ENCODE data around the gene USP7.
"Not testable (repeated sequence)": the region's sequence is repeated elsewhere in the genome, so short reads cannot be mapped to it uniquely, and the experiment has no call there.

Gene USP7

GRCh38 chr16:8898660-8899318, 64.9 kb downstream of the USP7 start:
- no peak for DNase-seq

DNA sequence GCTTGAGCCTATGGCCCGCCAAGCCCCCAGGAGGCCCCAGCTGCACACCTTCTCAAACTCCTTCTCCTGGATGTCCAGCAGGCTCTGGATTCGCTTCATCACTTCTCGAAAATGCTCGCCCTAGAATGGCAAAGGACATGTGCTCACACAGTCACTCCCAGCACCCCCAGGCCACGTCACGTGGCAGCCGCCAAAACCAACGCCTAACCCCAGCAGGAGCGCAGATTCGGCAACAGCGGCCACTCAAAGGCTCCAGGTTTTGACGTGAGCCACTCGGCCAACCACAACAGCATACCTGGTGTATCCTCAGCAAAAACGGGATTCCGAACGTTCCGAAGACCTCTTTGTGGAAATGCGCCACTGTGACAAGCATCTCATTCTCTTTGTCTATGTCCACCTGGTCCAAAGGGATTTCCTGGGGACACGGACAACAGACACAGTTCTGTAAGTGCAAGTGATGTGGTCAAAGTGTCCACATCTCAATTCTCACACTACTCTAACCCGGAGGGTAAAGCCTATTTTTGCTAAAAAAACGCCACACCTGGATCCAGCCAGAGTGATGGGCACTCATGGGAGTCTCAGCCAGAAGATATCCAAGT, 68.9 kb downstream of the USP7 start:
- DNase-seq = no peak

DNA sequence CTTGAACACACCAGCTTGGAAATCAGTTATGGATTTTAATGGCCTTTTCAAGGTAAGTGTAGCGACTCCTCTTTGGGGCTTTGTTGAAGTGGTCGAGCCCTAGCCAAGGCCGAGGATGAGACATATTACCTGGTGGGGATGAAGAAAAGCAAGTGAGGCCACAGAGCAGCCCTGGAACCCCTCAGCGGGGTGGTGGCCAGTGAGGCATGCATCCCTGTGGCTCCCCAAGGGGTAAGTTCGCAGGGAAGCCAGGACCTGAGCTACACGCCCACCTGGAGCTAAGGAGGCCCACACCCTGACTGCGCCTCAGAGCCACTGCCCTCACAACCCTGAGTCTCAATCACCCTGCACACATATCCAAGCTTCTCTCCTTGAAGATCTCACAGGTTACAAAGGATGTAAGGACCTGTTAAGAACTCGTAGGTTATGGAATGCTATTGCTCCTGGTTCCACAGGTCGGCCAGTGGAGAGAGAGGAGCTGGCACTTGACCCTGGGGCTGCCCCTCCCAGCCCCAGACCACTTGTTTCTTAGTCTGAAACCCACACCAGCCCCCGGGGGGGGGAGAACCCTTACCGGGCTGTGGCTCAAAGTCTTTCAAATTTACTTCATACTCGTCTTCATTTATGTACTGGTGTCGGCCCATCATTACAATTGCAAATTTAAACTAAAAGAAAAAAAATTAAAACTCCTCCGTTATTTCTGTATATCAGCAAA, 69.6 kb downstream of the USP7 start:
- DNase-seq = no peak

- no peak for DNase-seq
These were observed 70.3 kb downstream of the USP7 start for GRCh38 chr16:8893426-8893825.

DNA sequence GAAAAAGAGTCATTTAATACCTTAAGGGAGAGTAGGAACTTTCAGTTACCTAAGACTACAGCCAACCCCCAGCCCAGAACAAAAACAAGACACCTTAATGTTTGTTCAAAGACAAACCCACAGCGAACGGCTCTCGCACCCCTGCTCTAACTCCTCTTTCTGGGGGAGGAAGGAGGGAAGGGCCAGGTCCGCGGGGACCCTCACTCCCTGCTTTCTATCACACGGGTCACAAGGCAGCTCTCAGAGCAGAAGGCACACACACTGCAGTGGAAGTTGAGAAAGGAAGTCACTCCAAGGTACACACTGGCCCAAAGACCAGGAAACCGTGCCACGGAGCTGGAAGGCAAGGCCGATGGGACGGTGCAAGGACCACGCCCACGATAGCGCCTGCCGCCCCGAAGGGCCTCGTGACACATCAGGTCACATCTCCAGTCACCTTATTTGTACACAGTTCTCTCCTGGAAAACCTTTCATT, 71.6 kb downstream of the USP7 start:
- no peak for DNase-seq

DNA sequence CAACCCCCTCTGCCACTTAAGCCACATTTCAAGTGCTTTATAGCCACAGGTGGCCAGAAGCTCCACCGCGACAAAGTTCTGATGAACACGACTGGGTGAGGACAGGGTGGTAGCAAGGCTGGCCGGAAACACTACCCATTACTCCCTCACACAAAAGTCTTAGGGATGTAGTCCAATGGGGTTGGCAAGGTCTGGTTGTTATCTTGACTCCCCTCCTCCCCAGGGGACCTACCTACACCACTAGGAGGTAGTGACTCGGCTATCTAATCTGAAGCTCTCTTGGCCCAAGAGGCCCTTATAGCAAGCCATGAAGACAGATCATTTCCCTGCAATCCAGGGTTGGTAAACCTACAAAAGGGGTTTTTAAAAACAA, 73.2 kb downstream of the USP7 start:
- DNase-seq = no peak

DNA sequence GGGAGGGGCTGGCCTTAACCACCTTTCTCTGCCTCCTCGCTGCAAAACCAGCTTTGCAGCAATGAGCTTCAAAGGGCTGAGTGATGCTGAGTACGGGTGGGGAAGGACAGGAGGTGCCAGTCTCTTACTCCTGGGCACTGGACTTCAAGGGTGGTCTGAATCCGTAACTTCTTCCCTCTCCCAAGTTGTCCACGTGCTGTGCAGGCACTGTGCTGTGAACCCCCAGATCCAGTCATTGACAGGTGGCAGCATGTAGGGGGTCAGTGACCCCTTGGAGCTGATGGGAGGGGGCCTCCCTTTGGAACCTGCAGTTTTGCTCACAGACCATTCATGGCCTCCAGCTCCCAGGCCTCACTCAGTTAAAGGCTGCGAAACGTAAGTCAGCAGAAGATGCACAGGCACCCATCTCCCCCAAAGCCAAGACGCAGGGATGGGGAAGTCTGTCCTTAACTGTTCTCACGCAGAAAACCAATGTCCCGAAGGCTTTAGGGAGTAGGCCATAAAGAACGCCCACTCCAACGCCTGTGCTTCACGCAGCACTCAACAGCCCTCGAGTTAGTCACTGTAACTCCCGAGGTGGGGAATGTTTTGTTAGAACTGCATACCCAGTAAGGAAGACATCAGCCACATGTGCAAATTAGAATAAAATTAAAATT, 73.7 kb downstream of the USP7 start:
- no peak for DNase-seq

GRCh38 chr16:8888951-8889892, 74.5 kb downstream of the USP7 start:
- no peak for DNase-seq

DNA sequence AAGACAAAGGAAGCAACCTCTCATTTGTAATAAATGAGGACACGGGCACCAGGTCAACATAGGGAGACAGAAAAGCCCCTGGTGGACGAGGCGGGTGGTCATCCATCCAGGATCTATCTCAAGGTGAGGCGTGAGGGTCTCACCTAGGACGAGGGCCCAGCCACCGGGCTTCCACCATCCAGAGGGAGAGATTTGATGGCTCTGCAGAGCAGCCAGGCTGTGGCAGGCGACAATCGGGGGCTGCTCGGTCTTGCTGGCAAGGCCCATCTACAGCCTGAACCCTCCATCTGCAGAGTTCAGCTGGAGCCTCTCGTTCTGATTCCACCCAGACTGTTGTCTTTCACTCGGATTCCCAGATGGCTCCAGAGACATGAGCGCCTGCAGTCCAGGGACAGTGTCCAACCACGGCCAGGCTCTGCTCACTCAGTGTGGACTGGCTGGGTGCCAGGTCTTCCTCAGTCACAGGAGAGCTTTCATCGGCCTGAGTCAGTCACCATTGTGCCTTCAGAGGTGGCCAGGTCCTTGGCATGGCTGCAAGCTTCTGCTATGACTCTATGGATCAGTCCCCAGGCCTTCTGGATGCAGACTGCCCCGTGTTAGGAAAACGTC, 75.7 kb downstream of the USP7 start:
- DNase-seq = no peak

GRCh38 chr16:8887431-8887765, 76.3 kb downstream of the USP7 start:
- no peak for DNase-seq

DNA sequence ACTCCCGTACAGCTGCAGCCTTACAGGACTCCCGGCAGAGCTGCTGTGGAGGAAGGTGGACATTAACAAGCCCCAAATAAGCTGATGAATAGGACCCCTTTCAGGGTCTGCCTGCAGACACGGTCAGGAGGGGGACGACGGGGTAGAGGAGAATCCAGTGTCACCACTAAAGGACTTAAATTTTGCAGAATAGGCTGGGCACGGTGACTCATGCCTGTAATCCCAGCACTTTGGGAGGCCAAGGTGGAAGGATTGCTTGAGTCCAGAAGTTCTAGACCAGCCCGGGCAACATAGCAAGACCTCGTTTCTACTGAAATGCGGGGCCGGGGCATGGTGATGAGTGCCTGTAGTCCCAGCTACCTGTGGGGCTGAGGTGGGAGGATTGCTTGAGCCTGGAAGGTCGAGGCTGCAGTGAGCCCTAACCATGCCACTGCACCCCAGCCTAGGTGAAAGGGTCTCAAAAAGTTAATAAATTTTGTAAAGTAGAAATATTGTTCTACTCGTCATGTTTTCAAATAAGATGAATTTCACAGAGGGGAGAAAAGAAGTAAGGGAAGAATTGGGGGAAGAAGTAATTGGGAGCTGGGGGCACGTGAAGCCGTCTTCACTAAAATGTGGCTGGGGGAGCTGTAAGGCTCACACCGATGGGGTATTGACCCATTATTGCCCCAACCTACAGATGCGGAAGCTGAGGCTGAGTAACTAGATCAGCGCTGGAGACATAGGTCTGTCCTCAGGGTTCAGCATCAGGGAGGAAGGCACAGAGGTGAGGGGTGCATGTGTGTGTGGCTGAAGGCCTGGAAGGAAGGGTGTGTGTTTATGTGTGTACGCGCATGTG, 76.9 kb downstream of the USP7 start:
- DNase-seq = no peak

DNA sequence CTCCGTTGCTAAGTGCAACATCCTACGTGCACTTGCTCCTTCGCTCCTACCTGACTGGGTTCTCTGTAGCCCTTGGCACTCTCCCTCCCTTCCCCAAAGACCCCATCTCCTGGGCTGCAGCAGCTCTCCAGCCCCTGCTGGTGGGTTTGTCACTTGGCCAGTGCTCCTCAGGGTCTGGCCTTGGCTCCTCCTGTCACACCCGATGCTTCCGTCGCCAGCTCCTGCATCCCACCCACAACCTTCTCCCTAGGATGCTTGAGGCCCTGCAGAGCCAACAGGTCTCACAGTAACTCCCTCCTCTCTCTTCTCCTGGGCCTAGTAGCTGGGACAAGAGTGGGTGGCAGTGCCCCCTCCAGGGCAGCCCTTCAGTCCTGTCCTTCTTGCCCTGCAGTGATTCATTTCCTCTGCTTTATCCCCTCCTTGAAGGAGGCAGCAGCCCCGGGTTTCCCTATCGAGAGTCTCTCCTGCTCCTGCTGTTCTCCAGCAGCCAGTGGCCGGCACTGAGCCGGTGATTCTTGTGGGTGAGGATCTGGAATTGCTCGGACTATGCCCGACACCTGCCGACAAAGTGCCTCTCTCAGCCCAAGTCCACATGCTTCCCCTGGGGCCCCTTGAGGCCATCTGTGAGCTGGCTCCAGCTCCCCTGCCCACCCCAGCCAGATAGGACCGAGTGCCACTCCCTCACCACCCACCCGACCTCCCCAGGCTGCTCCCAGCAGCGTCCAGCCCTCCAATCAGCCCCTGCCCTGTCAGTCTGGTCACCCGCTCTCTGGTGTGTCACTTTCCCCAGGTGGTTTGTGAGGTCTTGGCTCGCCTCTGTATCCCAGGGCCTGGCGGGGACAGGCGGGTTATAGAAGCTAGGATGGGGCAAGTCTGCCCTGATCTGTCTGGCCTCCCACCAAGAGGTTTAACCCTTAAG, 77.8 kb downstream of the USP7 start:
- DNase-seq = peak; percentile 8

DNA sequence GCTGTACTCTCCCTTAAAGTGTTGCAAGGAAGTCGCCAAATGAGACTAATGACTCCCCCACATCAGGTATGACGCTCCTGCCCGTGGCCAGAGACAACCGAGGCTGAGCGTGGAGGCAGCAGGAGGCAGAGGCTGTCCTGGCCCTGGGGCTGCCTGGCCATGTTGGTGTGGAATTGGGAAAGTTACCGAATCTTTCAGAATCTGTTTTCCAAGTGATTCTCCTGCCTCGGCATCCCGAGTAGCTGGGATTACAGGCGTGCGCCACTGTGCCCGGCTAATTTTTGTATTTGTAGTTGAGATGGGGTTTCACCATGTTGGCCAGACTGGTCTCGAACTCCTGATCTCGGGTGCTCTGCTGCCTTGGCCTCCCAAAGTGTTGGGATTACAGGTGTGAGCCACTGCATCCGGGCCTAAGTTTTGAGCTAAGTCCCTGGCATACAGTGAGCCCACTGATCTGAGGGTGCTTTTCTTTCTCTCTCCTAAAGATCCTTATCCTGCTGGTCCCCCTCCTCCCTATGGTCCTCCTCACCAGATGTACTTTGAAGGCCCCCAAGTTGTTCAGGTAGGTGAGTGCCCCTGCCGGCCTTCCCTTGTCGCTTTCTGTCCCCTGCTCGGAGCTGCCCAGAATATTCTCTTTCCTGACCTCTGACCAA, 80.9 kb downstream of the USP7 start:
- DNase-seq = no peak

GRCh38 chr16:8882041-8882617, 81.6 kb downstream of the USP7 start, which contains the start of gene LITAFD:
LITAFD (plus strand) TSS chr16:8882351; CDS start chr16:8884356, 2,005 bp downstream.
- no peak for DNase-seq

GRCh38 chr16:8880839-8881510, 82.7 kb downstream of the USP7 start:
- no peak for DNase-seq

GRCh38 chr16:8878523-8878911, 85.2 kb downstream of the USP7 start:
- peak; percentile 87 for DNase-seq

DNA sequence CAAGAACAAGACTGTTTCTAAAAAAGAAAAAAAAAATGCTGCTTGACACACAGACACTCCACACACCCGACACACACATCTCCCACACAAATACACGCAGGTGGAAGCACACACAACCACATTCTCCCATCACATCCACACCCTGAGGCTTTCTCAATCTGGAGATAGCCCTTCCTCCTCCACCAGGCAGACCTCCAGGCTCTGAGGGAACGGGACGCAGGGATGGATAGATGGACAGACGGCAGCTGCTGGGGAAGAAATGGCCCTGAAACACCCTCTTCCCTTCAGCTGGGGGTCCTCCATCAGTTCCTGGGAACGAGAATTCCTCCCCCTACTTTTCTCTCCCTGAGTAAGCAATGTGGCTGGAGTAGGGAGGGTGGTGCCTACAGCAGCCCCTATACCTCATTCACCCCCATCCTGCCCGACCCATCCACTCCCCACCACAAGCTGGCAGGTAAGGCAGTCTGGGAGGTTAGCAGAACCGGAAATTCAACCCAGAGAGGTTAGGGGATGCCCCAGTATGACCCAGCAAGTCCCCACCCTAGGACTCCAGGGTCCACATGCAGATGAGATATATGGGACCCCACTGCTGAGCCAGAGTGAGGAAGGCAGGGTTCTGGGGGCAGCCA, 85.7 kb downstream of the USP7 start:
- DNase-seq = peak; percentile 51

DNA sequence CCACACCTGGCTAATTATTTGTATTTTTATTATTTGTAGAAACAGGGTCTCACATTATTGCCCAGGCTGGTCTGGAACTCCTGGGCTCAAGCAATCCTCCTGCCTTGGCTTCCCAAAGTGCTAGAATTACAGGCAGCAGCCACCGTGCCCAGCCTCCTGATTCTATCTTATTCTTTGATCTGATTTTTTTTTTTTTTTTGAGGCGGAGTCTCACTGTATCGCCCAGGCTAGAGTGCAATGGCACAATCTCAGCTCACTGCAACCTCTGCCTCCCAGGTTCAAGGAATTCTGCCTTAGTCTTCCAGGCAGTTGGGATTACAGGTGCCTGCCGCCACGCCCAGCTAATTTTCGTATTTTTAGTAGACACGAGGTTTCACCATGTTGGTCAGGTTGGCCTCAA, 88.4 kb downstream of the USP7 start:
- DNase-seq = not testable (repeated sequence)
